ENCODE results near the gene HSPA12B. TPM values are rescaled to one million over a fixed set of nuclear protein-coding genes. Genes with fewer than 3 reads are reported as not detected.

Gene HSPA12B
- total RNA-seq, 1 experiment from 2014 or later = 2.7 TPM

- no peaks in the 10 kb centered on the region for H3K36me3 Mint-ChIP-seq (ENCODE audit: insufficient read depth in 1 of 3, low read depth in 3 of 3)
- Histone ChIP-seq H3K14ac (ENCODE audit: insufficient read depth, low read length) (no peak overlapping the region), H3K56ac (ENCODE audit: insufficient read length, low read depth, low read length) (no peak overlapping the region), H3K4ac (ENCODE audit: low read depth, low read length) (no peak overlapping the region), H3K23me2 (ENCODE audit: insufficient read length, low read depth, low read length, poor library complexity, severe bottlenecking) (no peaks in the 10 kb centered on the region), H4K5ac (ENCODE audit: insufficient read length, low read depth, low read length) (no peak overlapping the region), H3K79me2 (ENCODE audit: insufficient read depth, low read length) (no peaks in the 10 kb centered on the region), H3K9ac (ENCODE audit: extremely low read depth, insufficient read length, low read length) (no peak overlapping the region), H3K27me3 (ENCODE audit: insufficient read depth, low read length) (no peaks in the 10 kb centered on the region), H2AK5ac (ENCODE audit: insufficient read length, low read length) (no peak overlapping the region), H2BK120ac (ENCODE audit: low read depth, low read length, poor library complexity, severe bottlenecking) (no peak overlapping the region), H2BK5ac (ENCODE audit: insufficient read length, low read length) (no peak overlapping the region), H4K20me1 (ENCODE audit: control insufficient read depth, insufficient read depth, insufficient read length) (no peaks in the 10 kb centered on the region), H4K91ac (ENCODE audit: insufficient read length, low read depth, low read length) (no peak overlapping the region), H3T11ph (ENCODE audit: low read length) (no peak overlapping the region), H3K9me3 (ENCODE audit: control insufficient read depth, low read depth, low read length) (no peaks in the 10 kb centered on the region), H2BK12ac (ENCODE audit: insufficient read length, low read depth, low read length) (no peak overlapping the region), H2BK15ac (ENCODE audit: low read depth, low read length) (no peak overlapping the region), H4K8ac (replicated peaks; ENCODE audit: insufficient read length, low read depth, low read length) (no peak overlapping the region), H3K18ac (ENCODE audit: insufficient read length, low read depth, low read length) (no peak overlapping the region), H3K4me2 (ENCODE audit: insufficient read depth, insufficient read length, low read length) (no peak overlapping the region), H3K79me1 (ENCODE audit: insufficient read depth, low read depth, low read length, poor library complexity, severe bottlenecking) (no peaks in the 10 kb centered on the region), H2AFZ (ENCODE audit: low read length) (no peak overlapping the region), H3K4me1 (ENCODE audit: insufficient read depth, low read length) (peaks cover 4% of the 10 kb centered on the region; the same call in 1 of the 2 replicates), H3K23ac (ENCODE audit: insufficient read length, low read depth, low read length) (no peak overlapping the region), H3K27ac (ENCODE audit: insufficient read length, low read depth, low read length) (no peak overlapping the region), H2BK20ac (ENCODE audit: low read depth, low read length, poor library complexity, severe bottlenecking) (no peak overlapping the region)
- H3K4me3 Mint-ChIP-seq = no peak overlapping the region
- no peak for TF ChIP-seq CTCF (conservative IDR thresholded peaks at IDR 0.05)
- H3K4me1 Mint-ChIP-seq = peaks cover 14 to 20% of the 10 kb centered on the region in 2 experiments
- WGBS (ENCODE audit: extremely low coverage, insufficient read length, low lambda C conversion rate) = no CpG with 5 or more reads among the region's 2 CpGs
- H3K27me3 Mint-ChIP-seq (ENCODE audit: low read depth) = peaks cover 37% of the 10 kb centered on the region
- H3K9me3 Mint-ChIP-seq = no peaks in the 10 kb centered on the region
- H3K27ac Mint-ChIP-seq = no peak overlapping the region
- DNase-seq = no peak
Measured at GRCh38 chr20:3687655-3688054, 44.8 kb upstream of the HSPA12B start.

Data from H9 (cell line).